Activated CD4-positive, CD25-positive, alpha-beta regulatory T cell treated with anti-CD3 and anti-CD28 coated beads, Interleukin-2, amount 50 U/mL, for 72 hours (primary cell): ENCODE results near the gene CACNB3.
"Not testable (repeated sequence)": the region's sequence is repeated elsewhere in the genome, so short reads cannot be mapped to it uniquely, and the experiment has no call there.

Experiments used
- DNase-seq: peaks from one replicate; pipeline ENCODE4 v3.0.0; 2021

The CACNB3 gene

GRCh38 chr12:48857278-48857994 is 39.1 kb downstream of the CACNB3 start:
- no peak for DNase-seq

- no peak for DNase-seq
Observed at GRCh38 chr12:48858043-48858442, 39.7 kb downstream of the CACNB3 start.

DNA sequence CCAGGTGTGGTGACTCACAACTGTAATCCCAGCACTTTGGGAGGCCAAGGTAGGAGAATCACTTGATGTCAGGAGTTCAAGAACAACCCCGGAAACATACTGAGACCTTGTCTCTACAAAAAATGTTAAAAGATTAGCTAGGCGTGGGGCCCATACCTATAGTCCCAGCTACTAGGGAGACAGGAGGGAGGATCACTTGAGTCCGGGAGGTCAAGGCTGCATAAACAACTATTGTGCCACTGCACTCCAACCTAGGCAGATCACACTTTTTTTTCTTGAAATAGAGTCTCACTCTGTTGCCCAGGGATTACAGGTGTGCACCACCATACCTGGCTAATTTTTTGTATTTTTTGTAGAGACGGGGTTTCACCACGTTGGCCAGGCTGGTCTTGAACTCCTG is 41.3 kb downstream of the CACNB3 start:
- no peak for DNase-seq

GRCh38 chr12:48860236-48860635 is 41.9 kb downstream of the CACNB3 start:
- not testable (repeated sequence) for DNase-seq

GRCh38 chr12:48861111-48861510 is 42.8 kb downstream of the CACNB3 start:
- no peak for DNase-seq

- no peak for DNase-seq
Observed at GRCh38 chr12:48862760-48863159, 44.5 kb downstream of the CACNB3 start.

GRCh38 chr12:48863291-48863690 is 45.0 kb downstream of the CACNB3 start:
- no peak for DNase-seq

- peak; percentile 74 for DNase-seq
Observed at GRCh38 chr12:48865281-48866051, 47.2 kb downstream of the CACNB3 start, which contains the start of gene RND1. Gene RND1, minus strand, starts transcription at chr12:48865870. Its CDS starts 103 bp downstream, at chr12:48865767.

- DNase-seq: no peak
Observed at GRCh38 chr12:48866052-48866711, 47.9 kb downstream of the CACNB3 start.

- no peak for DNase-seq
Observed at GRCh38 chr12:48868451-48868850, 50.2 kb downstream of the CACNB3 start.

GRCh38 chr12:48869191-48869590 is 50.9 kb downstream of the CACNB3 start:
- no peak for DNase-seq

- DNase-seq: no peak
Observed at GRCh38 chr12:48873096-48873495, 54.8 kb downstream of the CACNB3 start.

GRCh38 chr12:48873534-48873933 is 55.2 kb downstream of the CACNB3 start:
- not testable (repeated sequence) for DNase-seq

GRCh38 chr12:48875944-48876515 is 57.7 kb downstream of the CACNB3 start:
- no peak for DNase-seq
